SH-SY5Y (cell line): ENCODE data around the gene ARHGAP21.

Source experiments
- GATA2 ChIP-seq: IDR thresholded peaks from 2 replicates; pipeline ENCODE4 v1.6.1; 2011; ENCODE audit warnings: mild to moderate bottlenecking, low read depth, low read length
- GATA3 ChIP-seq: IDR thresholded peaks from 2 replicates; pipeline ENCODE4 v1.6.1; 2011; ENCODE audit warnings: low read depth, mild to moderate bottlenecking, low read length, moderate library complexity

GRCh38 chr10:24616536-24616935 lies 107.2 kb downstream of the ARHGAP21 start:
- TF ChIP-seq GATA3 (no peak), GATA2 (no peak)
